Omental fat pad (tissue), 4 donors: ENCODE data around the gene USP31. TPM values are rescaled to one million over a fixed set of nuclear protein-coding genes. Genes with fewer than 3 reads are reported as not detected.

ENCODE experiments used
- ATAC-seq: fragments of 150-250 bp; one replicate; pipeline ENCODE4 v1.9.1; 2016; ENCODE audit warnings: mild to moderate bottlenecking, moderate library complexity; ENCODE audit not compliant: low FRiP score
- DNase-seq: peaks from one replicate; pipeline ENCODE4 v3.0.0-alpha.2; 2019; ENCODE audit warnings: low spot score
- CTCF ChIP-seq, 3 donors: fragments of 450-650 bp; IDR thresholded peaks; one replicate each; pipeline ENCODE4 v1.5.1; 2016 to 2017; ENCODE audit warnings: antibody characterized with exemption in 3 of 3, mild to moderate bottlenecking in 3 of 3, moderate library complexity in 2 of 3
- total RNA-seq, 4 donors: library from RNA; depleted of rRNA; stranded (reverse); fragments of >200 nt; gene quantifications; one replicate each; pipeline ENCODE4 v1.1.0, GENCODE V29; 2016

Gene USP31
- total RNA-seq, 4 donors from 2014 or later = 12.7 to 17.5 (median 15.9) TPM

DNA sequence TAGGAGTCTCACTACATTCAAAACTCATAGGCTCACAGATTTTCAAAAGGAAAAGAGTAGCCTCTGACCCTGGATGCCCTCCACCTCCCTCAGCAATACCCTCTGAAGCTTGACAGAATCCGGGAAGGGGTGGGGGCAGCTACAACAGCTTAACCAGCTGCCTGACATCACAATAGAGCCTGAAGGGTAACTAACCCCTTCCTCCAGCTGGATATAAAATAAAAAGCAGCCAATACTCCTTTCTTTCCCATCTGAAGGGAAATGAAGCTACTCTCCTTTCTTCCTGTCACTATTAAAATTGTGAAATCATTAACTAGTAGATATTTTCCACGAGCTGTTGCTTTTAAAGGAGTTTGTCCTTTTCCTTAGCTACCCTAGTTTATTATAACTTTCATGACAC lies 24.0 kb downstream of the USP31 start:
- no peak for TF ChIP-seq CTCF (IDR thresholded peaks at IDR 0.05)
- no peak for ATAC-seq
- DNase-seq = no peak

DNA sequence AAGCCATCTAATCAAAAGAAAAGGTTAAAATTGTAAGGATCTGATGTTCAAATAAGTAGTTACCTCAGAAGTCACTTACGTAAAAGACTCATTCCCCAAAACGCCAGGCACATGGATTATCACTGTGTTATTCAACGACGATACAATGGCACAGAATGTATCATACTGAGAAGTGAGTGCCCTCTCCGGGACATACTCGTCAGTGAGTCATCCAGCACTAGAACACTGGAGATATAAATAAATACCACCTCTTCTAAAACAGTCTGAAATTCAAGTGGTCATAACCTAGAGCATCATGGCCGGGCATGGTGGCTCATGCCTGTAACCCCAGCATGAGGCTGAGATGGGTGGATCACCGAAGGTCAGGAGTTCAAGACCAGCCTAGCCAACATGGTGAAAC lies 24.9 kb downstream of the USP31 start:
- ATAC-seq (peak; percentile 55), DNase-seq (no peak)
- TF ChIP-seq CTCF (IDR thresholded peaks at IDR 0.05) = no peak

DNA sequence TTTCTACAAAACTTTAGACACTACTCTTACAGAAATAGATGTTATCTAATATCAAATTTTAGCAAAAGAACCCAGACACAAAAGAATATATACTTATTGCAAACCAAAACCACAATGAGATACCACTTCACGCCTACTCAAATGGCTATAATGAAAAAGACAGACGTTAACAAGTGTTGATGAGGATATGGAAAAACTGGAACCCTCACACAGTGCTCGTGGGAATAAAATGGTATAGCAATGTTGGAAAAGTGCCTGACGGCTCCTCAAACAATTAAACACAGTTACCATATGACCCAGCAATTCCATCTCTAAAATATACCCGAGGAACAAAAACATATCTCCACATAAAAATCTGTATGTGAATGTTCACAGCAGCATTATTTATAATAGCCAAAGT lies 27.1 kb downstream of the USP31 start:
- no peak for DNase-seq
- TF ChIP-seq CTCF (IDR thresholded peaks at IDR 0.05) = no peak
- ATAC-seq = no peak

DNA sequence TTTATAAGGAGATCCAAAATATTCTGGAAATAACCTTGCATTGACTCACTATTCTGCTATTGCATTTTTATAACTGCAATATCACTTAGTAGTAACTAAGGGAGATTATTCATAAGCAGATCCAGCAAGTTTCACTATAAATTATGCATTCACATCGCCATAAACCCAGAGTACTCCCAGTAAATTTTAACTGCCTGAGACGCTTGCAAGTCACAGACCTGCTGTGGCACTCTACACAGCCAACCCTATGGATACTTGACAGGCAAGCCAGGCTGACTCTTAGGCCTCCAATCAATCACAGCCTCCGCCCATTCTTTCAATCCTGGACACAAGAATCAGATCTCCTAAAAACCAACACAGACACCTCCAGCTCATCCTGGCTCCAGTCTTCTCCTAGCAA lies 28.2 kb downstream of the USP31 start:
- ATAC-seq (peak; percentile 77), DNase-seq (no peak)
- no peak for TF ChIP-seq CTCF (IDR thresholded peaks at IDR 0.05)

DNA sequence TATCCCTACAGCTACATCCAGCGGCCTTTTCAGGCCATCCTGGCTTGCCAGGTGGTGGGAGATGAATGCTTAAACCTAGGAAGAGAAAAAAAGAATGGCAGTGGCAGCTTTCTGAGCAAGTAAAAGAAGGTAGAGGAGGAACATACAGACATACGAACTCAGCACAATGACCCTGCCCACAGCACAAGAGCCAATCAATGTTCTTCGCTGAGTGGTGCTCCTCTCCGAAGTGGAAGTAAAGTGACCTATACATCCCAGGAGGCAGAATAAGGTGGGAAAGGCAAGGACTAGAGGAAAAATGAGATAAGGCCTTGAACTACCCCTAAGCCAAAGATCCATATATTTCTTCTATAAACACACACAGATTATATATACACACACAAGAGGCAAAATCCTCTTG lies 28.7 kb downstream of the USP31 start:
- ATAC-seq (peak; percentile 21), DNase-seq (no peak)
- no peak for TF ChIP-seq CTCF (IDR thresholded peaks at IDR 0.05)

- TF ChIP-seq CTCF (IDR thresholded peaks at IDR 0.05) = no peak
- no peak for DNase-seq
- peak; percentile 8 for ATAC-seq
These were observed 29.7 kb downstream of the USP31 start for GRCh38 chr16:23119570-23119969.

GRCh38 chr16:23114131-23114904 lies 34.9 kb downstream of the USP31 start:
- no peak for DNase-seq
- ATAC-seq = no peak
- TF ChIP-seq CTCF (IDR thresholded peaks at IDR 0.05) = no peak
